GM10266 (cell line): ENCODE results near the gene RBFOX1.

Experiments
- DNase-seq: peaks from one replicate; pipeline ENCODE4 v3.0.0; 2012; ENCODE audit errors: extremely low spot score
- TF ChIP-seq, protein P1 (sequence below): IDR thresholded peaks from 2 replicates; pipeline ENCODE4 v1.5.1; 2012; ENCODE audit warnings: mild to moderate bottlenecking, low read depth; ENCODE audit not compliant: control insufficient read depth, insufficient read depth; ENCODE audit errors: missing control alignments

RBFOX1 gene

GRCh38 chr16:7380441-7380840 is 47.8 kb downstream of the RBFOX1 start:
- no peak for DNase-seq
- TF ChIP-seq, protein P1, sequence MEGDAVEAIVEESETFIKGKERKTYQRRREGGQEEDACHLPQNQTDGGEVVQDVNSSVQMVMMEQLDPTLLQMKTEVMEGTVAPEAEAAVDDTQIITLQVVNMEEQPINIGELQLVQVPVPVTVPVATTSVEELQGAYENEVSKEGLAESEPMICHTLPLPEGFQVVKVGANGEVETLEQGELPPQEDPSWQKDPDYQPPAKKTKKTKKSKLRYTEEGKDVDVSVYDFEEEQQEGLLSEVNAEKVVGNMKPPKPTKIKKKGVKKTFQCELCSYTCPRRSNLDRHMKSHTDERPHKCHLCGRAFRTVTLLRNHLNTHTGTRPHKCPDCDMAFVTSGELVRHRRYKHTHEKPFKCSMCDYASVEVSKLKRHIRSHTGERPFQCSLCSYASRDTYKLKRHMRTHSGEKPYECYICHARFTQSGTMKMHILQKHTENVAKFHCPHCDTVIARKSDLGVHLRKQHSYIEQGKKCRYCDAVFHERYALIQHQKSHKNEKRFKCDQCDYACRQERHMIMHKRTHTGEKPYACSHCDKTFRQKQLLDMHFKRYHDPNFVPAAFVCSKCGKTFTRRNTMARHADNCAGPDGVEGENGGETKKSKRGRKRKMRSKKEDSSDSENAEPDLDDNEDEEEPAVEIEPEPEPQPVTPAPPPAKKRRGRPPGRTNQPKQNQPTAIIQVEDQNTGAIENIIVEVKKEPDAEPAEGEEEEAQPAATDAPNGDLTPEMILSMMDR, result no peak

DNA sequence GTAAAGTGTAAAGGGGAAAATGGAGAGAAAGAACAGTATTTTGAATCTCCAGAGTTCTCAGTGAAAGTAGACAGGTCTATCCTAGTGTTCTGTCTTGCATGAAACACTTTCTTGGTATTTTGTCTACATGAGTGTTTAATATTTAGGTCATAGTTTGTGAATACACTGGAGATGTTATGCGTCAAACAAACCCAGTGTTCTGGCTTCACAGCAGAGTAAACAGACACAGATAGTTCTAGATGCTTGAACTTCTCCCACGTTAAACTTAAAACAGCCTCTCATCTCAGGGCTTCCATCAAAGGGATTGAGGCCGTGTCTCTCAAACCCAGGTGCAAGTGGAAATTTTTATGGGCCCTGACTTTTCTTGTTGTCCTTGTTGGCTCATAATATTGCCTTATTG is 48.3 kb downstream of the RBFOX1 start:
- DNase-seq, result no peak
- TF ChIP-seq, protein P1, result no peak

- no peak for DNase-seq
- TF ChIP-seq, protein P1, result no peak
Measured at GRCh38 chr16:7381671-7382070, 49.0 kb downstream of the RBFOX1 start.

DNA sequence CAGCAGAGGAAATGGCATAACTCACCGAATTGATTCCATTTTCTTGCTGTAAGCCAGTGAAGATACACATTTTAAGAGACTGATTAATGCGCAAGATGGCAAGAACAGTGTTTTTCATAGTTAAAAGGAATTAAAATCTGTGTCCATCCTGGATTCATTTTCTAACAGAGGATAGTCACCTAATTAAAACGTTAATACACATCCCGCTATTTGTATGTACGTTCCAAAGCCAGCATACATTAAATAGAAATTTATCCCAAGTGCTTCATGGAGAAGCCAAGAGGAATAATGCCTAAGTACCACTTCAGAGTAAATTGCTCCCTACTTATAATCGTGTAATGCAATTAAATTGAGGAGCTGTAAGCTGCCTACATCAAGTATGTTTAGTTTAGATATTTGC is 49.9 kb downstream of the RBFOX1 start:
- DNase-seq, result no peak
- TF ChIP-seq, protein P1, result no peak

- DNase-seq, result no peak
- TF ChIP-seq, protein P1, result no peak
Measured at GRCh38 chr16:7390974-7391373, 58.3 kb downstream of the RBFOX1 start.

- DNase-seq, result no peak
- TF ChIP-seq, protein P1, result no peak
Measured at GRCh38 chr16:7391694-7392093, 59.0 kb downstream of the RBFOX1 start.

DNA sequence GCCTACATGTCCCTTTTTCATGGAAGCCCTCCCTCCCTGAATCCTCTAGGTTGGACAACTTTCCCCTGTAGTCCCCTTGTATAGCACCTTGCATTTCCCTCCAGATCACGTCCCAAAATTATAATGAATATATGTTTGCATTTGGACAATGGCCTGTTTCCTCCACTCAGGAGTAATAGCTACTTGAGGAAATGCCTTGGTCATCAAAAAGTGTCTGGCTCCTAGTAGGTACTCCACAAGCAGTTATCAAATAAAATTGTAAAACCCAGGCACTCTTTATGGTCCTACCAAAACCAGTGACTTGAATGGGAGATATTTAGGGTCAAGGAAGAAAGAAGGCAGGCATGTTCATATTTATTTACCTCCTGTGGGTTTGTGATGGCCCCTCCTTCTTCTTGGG is 59.6 kb downstream of the RBFOX1 start:
- TF ChIP-seq, protein P1, result no peak
- DNase-seq, result no peak
